GM12878 (cell line): ENCODE results near the gene DIAPH1. TPM values are rescaled to one million over a fixed set of nuclear protein-coding genes. Genes with fewer than 3 reads are reported as not detected.

Experiments
- ATAC-seq: fragments of 200-7000 bp; cut with Tn5 transposase; 3 replicates; pipeline ENCODE4 v1.9.1; 2020; ENCODE audit warnings: mild to moderate bottlenecking, moderate library complexity
- BruUV-seq: library from RNA; stranded (reverse); fragments of 400-500 nt; replicated peaks from 2 replicates; lab custom pipeline; 2021; lab: Mats Ljungman, UMichigan
- CTCF ChIA-PET: fragments of 300-600 bp; sonication (Branson Sonifier 250); formaldehyde crosslinking; extraction: SDS; loops from one replicate; lab custom pipeline; 2021; ENCODE audit warnings: inconsistent platforms; lab: Yijun Ruan, JAX
- POLR2A ChIA-PET: fragments of 350-600 bp; formaldehyde crosslinking; extraction: SDS; loops from one replicate; lab custom pipeline; 2021; ENCODE audit warnings: inconsistent platforms; lab: Charles Lee
- RAD21 ChIA-PET: fragments of 300-600 bp; sonication (Branson Sonifier 250); formaldehyde crosslinking; loops from one replicate; lab custom pipeline; 2023; ENCODE audit warnings: antibody characterized with exemption; ENCODE audit not compliant: unreplicated experiment; lab: Charles Lee
- SMC1A ChIA-PET: fragments of 300-600 bp; sonication (Branson Sonifier 250); formaldehyde crosslinking; loops from one replicate; lab custom pipeline; 2023; ENCODE audit not compliant: unreplicated experiment, uncharacterized antibody; lab: Charles Lee
- DNase-seq: peaks from one replicate; pipeline ENCODE4 v3.0.0-alpha.2; 2011; ENCODE audit warnings: low read depth, low spot score
- FAIRE-seq: peaks from 3 replicates; lab custom pipeline; 2011; peaks lifted over from hg19 to GRCh38; lab: Jason Lieb, UNC
- H2AFZ ChIP-seq: 2 replicates; pipeline ENCODE4 v1.6.0; 2011; ENCODE audit warnings: low read depth, low read length, control low read depth; ENCODE audit not compliant: control insufficient read depth
- H3K27ac ChIP-seq: 2 replicates; pipeline ENCODE4 v1.5.1; 2011; ENCODE audit warnings: control low read depth; ENCODE audit not compliant: control insufficient read depth, insufficient read depth
- H3K27me3 ChIP-seq, 2 experiments: replicated peaks in 1 of 2; 2 replicates each; pipeline versions ENCODE4 v1.6.0 to v1.6.1; 2011; ENCODE audit warnings: low read length in 1 of 2; ENCODE audit not compliant: control insufficient read depth in 2 of 2, insufficient read depth in 2 of 2
- H3K36me3 ChIP-seq, 2 experiments: 2 replicates each; pipeline ENCODE4 v1.5.1; 2011; ENCODE audit warnings: low read length in 1 of 2; ENCODE audit not compliant: control insufficient read depth in 2 of 2, insufficient read depth in 2 of 2
- H3K4me1 ChIP-seq: 2 replicates; pipeline ENCODE4 v1.6.1; 2011; ENCODE audit warnings: mild to moderate bottlenecking, low read length, moderate library complexity, mixed read lengths; ENCODE audit not compliant: control insufficient read depth, insufficient read depth
- H3K4me2 ChIP-seq: 2 replicates; pipeline ENCODE4 v1.6.0; 2011; ENCODE audit warnings: control low read depth; ENCODE audit not compliant: control insufficient read depth, insufficient read depth
- H3K4me3 ChIP-seq: fragments of 200-600 bp; sonication (generic); 2 replicates; pipeline ENCODE4 v1.5.1; 2016
- H3K79me2 ChIP-seq: 2 replicates; pipeline ENCODE4 v1.6.0; 2011; ENCODE audit warnings: low read length; ENCODE audit not compliant: control insufficient read depth, insufficient read depth
- H3K9ac ChIP-seq: 2 replicates; pipeline ENCODE4 v1.8.0; 2011; ENCODE audit warnings: low read length, control low read depth, mixed read lengths; ENCODE audit not compliant: control insufficient read depth, insufficient read depth
- H3K9me3 ChIP-seq: replicated peaks from 3 replicates; pipeline ENCODE4 v1.5.1; 2011; ENCODE audit warnings: mild to moderate bottlenecking, low read length; ENCODE audit not compliant: control insufficient read depth, insufficient read depth
- H4K20me1 ChIP-seq: 2 replicates; pipeline ENCODE4 v1.6.0; 2011; ENCODE audit not compliant: control insufficient read depth, insufficient read depth
- IKZF2 ChIP-seq, 2 experiments: fragments of 450-650 bp; IDR thresholded peaks; 2 replicates each; pipeline ENCODE4 v1.6.1; 2017; ENCODE audit warnings: mild to moderate bottlenecking in 2 of 2, moderate library complexity in 2 of 2
- MAX ChIP-seq: IDR thresholded peaks from 2 replicates; pipeline ENCODE4 v1.6.1; 2012; ENCODE audit warnings: low read depth, low read length, improper control_type of control experiment
- ZNF622 ChIP-seq: fragments of 450-650 bp; IDR thresholded peaks from 2 replicates; pipeline ENCODE4 v1.6.1; 2017; ENCODE audit warnings: mild to moderate bottlenecking, inconsistent platforms
- WGBS: methylation state at CpG from one replicate; pipeline ENCODE4 v1.1.6; 2016; ENCODE audit warnings: low lambda C conversion rate; ENCODE audit not compliant: insufficient replicate concordance, insufficient coverage; ENCODE audit errors: missing lambda C conversion rate; 5-methylcytosine and 5-hydroxymethylcytosine counted together
- in situ Hi-C: fragments of 300-500 bp; cut with MboI; formaldehyde crosslinking; loops from 9 replicates; pipeline ENCODE4 v1.14.3; 2018; ENCODE audit warnings: mixed read lengths
- intact Hi-C: fragments of 100-400 bp; cut with micrococcal nuclease; formaldehyde crosslinking; loops from one replicate; pipeline ENCODE4 v1.14.2; 2022; ENCODE audit not compliant: unreplicated experiment
- polyA plus RNA-seq, 11 experiments: library from polyadenylated mRNA; depleted of rRNA in 4 of 11; unstranded in 6 of 11; stranded (reverse) in 5 of 11; fragments of >200 nt; fragmentation: Nextera tagmentation in 4 of 11; fragmentation: Illumina TruSeq in 1 of 11; extraction: Ambion mirVana in 4 of 11; extraction: Trizol in 1 of 11; gene quantifications; 1 replicate in 1 of 11; 2 replicates in 10 of 11; pipeline versions ENCODE4 v1.2.1 to v1.2.3, GENCODE V29; 2011 to 2016; ENCODE audit warnings: inconsistent platforms in 2 of 11, missing spikeins in 2 of 11, low read depth in 1 of 11
- total RNA-seq, 4 experiments: library from RNA; depleted of rRNA in 3 of 4; stranded (reverse); fragments of >200 nt in 3 of 4; fragmentation: Illumina TruSeq in 1 of 4; extraction: Trizol in 1 of 4; gene quantifications; 2 replicates each; pipeline versions ENCODE4 v1.2.1 to v1.2.3, GENCODE V29; 2013 to 2021
- TF ChIP-seq, protein P1 (sequence below): fragments of 450-650 bp; IDR thresholded peaks from 2 replicates; pipeline ENCODE4 v1.6.1; 2017; ENCODE audit warnings: mild to moderate bottlenecking, low read depth, inconsistent platforms; ENCODE audit not compliant: poor library complexity, severe bottlenecking

DIAPH1 gene
- total and polyA plus RNA-seq, 10 of the 15 experiments (the other 5 are each of a cell fraction or from before 2014, with no cell fraction given), result 37.8 to 168 (median 59.0) TPM

GRCh38 chr5:141522301-141522700 lies 96.5 kb downstream of the DIAPH1 start:
- ChIA-PET SMC1A (interaction anchor here (0.7 to 13.7 kb wide), 11 partner anchors 11 to 109 kb away, joined by 3 to 176 read pairs (median 4); partner anchors contain the start of genes PCDHGA10, PCDHGA11, PCDHGA12 and PCDHGC3), RAD21 (interaction anchor here (1.2 to 6.2 kb wide), 4 partner anchors 12 to 101 kb away, joined by 7 to 77 read pairs (median 37); partner anchors contain the start of genes PCDHGA11 and PCDHGC3), CTCF (interaction anchor here (1.1 to 11.2 kb wide), 16 partner anchors 8 to 153 kb away, joined by 3 to 194 read pairs (median 33); partner anchors contain the start of genes PCDHGA10, PCDHGA11, PCDHGA12 and PCDHGB3)
- Histone ChIP-seq H3K9me3 (no peaks in the 10 kb centered on the region), H3K4me1 (peaks cover 13% of the 10 kb centered on the region), H2AFZ (no peak overlapping the region), H3K9ac (no peak overlapping the region), H3K4me3 (no peak overlapping the region), H4K20me1 (no peaks in the 10 kb centered on the region), H3K4me2 (no peak overlapping the region)
- no peak for ATAC-seq
- intact Hi-C loops, result no loop called here
- no peak for FAIRE-seq
- in situ Hi-C loops, result no loop called here
- no TSS peak for BruUV-seq
- DNase-seq, result no peak
- TF ChIP-seq, protein P1, sequence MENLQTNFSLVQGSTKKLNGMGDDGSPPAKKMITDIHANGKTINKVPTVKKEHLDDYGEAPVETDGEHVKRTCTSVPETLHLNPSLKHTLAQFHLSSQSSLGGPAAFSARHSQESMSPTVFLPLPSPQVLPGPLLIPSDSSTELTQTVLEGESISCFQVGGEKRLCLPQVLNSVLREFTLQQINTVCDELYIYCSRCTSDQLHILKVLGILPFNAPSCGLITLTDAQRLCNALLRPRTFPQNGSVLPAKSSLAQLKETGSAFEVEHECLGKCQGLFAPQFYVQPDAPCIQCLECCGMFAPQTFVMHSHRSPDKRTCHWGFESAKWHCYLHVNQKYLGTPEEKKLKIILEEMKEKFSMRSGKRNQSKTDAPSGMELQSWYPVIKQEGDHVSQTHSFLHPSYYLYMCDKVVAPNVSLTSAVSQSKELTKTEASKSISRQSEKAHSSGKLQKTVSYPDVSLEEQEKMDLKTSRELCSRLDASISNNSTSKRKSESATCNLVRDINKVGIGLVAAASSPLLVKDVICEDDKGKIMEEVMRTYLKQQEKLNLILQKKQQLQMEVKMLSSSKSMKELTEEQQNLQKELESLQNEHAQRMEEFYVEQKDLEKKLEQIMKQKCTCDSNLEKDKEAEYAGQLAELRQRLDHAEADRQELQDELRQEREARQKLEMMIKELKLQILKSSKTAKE, result no peak
- no peak for TF ChIP-seq IKZF2 (IDR thresholded peaks at IDR 0.05)
- TF ChIP-seq ZNF622, result no peak
- no peak for TF ChIP-seq MAX
- TF ChIP-seq, all 136 proteins: peak for 0
- no peaks in the 10 kb centered on the region for H3K79me2 ChIP-seq
- POLR2A ChIA-PET, result interaction anchor here (0.7 kb wide), 1 partner anchor 84 kb away, joined by 3 read pairs; no protein-coding TSS in a partner anchor
- H3K36me3 ChIP-seq, result peaks cover 11 to 56% of the 10 kb centered on the region in 2 experiments
- no peaks in the 10 kb centered on the region for H3K27me3 ChIP-seq
- WGBS, result no CpG with 5 or more reads among the region's 2 CpGs
- no peak overlapping the region for H3K27ac ChIP-seq
